ENCODE results near the gene ITPR1. TPM values are rescaled to one million over a fixed set of nuclear protein-coding genes. Genes with fewer than 3 reads are reported as not detected.
A peak's percentile ranks its signal among the peaks of the same experiment; 100 is the strongest.

ITPR1 gene
- total RNA-seq, 1 donor from 2014 or later: 91.7 TPM

GRCh38 chr3:4674216-4674615, 181.1 kb downstream of the ITPR1 start:
- intact Hi-C loops (cut with DNase I): no loop called here
- H3K4me3 ChIP-seq: no peak overlapping the region
- H3K27me3 ChIP-seq: no peaks in the 10 kb centered on the region
- H3K36me3 ChIP-seq: peaks cover 86% of the 10 kb centered on the region
- no peaks in the 10 kb centered on the region for H3K4me1 ChIP-seq
- no peak overlapping the region for H3K27ac ChIP-seq
- DNase-seq (no peak), ATAC-seq (no peak)
- no peaks in the 10 kb centered on the region for H3K9me3 ChIP-seq
- no peak for TF ChIP-seq CTCF (IDR thresholded peaks at IDR 0.05)

GRCh38 chr3:4675704-4676103, 182.6 kb downstream of the ITPR1 start:
- Histone ChIP-seq H3K4me1 (no peaks in the 10 kb centered on the region), H3K9me3 (no peaks in the 10 kb centered on the region), H3K36me3 (peaks cover 81% of the 10 kb centered on the region), H3K4me3 (no peak overlapping the region), H3K27ac (no peak overlapping the region), H3K27me3 (no peaks in the 10 kb centered on the region)
- no peak for DNase-seq
- no peak for TF ChIP-seq CTCF (IDR thresholded peaks at IDR 0.05)
- intact Hi-C loops (cut with DNase I): no loop called here
- ATAC-seq: no peak

GRCh38 chr3:4678320-4678719, 185.2 kb downstream of the ITPR1 start:
- peaks cover 65% of the 10 kb centered on the region for H3K36me3 ChIP-seq
- H3K4me1 ChIP-seq: no peaks in the 10 kb centered on the region
- TF ChIP-seq CTCF (IDR thresholded peaks at IDR 0.05): no peak
- DNase-seq: no peak
- H3K4me3 ChIP-seq: no peak overlapping the region
- no peak overlapping the region for H3K27ac ChIP-seq
- intact Hi-C loops (cut with DNase I): no loop called here
- no peaks in the 10 kb centered on the region for H3K9me3 ChIP-seq
- ATAC-seq: no peak
- H3K27me3 ChIP-seq: no peaks in the 10 kb centered on the region

GRCh38 chr3:4680227-4680691, 187.1 kb downstream of the ITPR1 start:
- TF ChIP-seq CTCF (IDR thresholded peaks at IDR 0.05): no peak
- Histone ChIP-seq H3K4me1 (no peaks in the 10 kb centered on the region), H3K27me3 (no peaks in the 10 kb centered on the region), H3K4me3 (no peak overlapping the region), H3K36me3 (peaks cover 66% of the 10 kb centered on the region), H3K27ac (no peak overlapping the region), H3K9me3 (no peaks in the 10 kb centered on the region)
- ATAC-seq (no peak), DNase-seq (no peak)
- intact Hi-C loops (cut with DNase I): no loop called here

GRCh38 chr3:4680871-4681300, 187.7 kb downstream of the ITPR1 start:
- intact Hi-C loops (cut with DNase I): no loop called here

More at GRCh38 chr3:4680871-4681300, 187.7 kb downstream of the ITPR1 start:
- TF ChIP-seq CTCF (IDR thresholded peaks at IDR 0.05): no peak
- Histone ChIP-seq H3K27ac (no peak overlapping the region), H3K4me1 (no peaks in the 10 kb centered on the region), H3K27me3 (no peaks in the 10 kb centered on the region), H3K4me3 (no peak overlapping the region), H3K36me3 (peaks cover 66% of the 10 kb centered on the region), H3K9me3 (no peaks in the 10 kb centered on the region)
- DNase-seq (no peak), ATAC-seq (peak; percentile 36)
